H1 (cell line): Measurements from ENCODE around the gene EIPR1. TPM values are rescaled to one million over a fixed set of nuclear protein-coding genes. Genes with fewer than 3 reads are reported as not detected.

Source experiments
- CTCF ChIA-PET: fragments of 300-600 bp; sonication (Branson Sonifier 250); formaldehyde crosslinking; loops from one replicate; lab custom pipeline; 2021; ENCODE audit not compliant: partially characterized antibody; lab: Charles Lee
- POLR2A ChIA-PET: fragments of 300-600 bp; sonication (Branson Sonifier 250); formaldehyde crosslinking; loops from one replicate; lab custom pipeline; 2021; ENCODE audit warnings: inconsistent platforms; ENCODE audit not compliant: partially characterized antibody; lab: Charles Lee
- DNase-seq, 2 experiments: peaks; one replicate each; pipeline versions ENCODE4 v3.0.0 to v3.0.0-alpha.2; 2010 to 2022; ENCODE audit warnings: low spot score in 2 of 2, low read depth in 1 of 2, mixed read lengths in 1 of 2
- FAIRE-seq: peaks from 2 replicates; lab custom pipeline; 2011; peaks lifted over from hg19 to GRCh38; lab: Jason Lieb, UNC
- H2AFZ ChIP-seq: 2 replicates; pipeline ENCODE4 v1.8.1; 2012; ENCODE audit warnings: low read length, inconsistent platforms
- H2AK5ac ChIP-seq: 2 replicates; pipeline ENCODE4 v1.6.1; 2013; ENCODE audit warnings: low read depth, low read length
- H2BK120ac ChIP-seq: replicated peaks from 2 replicates; pipeline ENCODE3; 2013; ENCODE audit warnings: low read depth, low read length, inconsistent platforms
- H2BK12ac ChIP-seq: 2 replicates; pipeline ENCODE4 v1.6.1; 2013; ENCODE audit warnings: low read depth, low read length
- H2BK15ac ChIP-seq: 2 replicates; pipeline ENCODE4 v1.6.1; 2013; ENCODE audit warnings: low read length
- H2BK20ac ChIP-seq: 2 replicates; pipeline ENCODE4 v1.6.1; 2013; ENCODE audit warnings: low read length
- H2BK5ac ChIP-seq: 2 replicates; pipeline ENCODE4 v1.6.1; 2013; ENCODE audit warnings: low read depth, low read length
- H3K14ac ChIP-seq: 2 replicates; pipeline ENCODE4 v1.6.1; 2013; ENCODE audit warnings: inconsistent platforms; ENCODE audit not compliant: insufficient read length
- H3K18ac ChIP-seq: 2 replicates; pipeline ENCODE4 v1.6.1; 2013; ENCODE audit warnings: low read length; ENCODE audit errors: extremely low read depth
- H3K23ac ChIP-seq: 2 replicates; pipeline ENCODE4 v1.6.1; 2013; ENCODE audit warnings: inconsistent platforms; ENCODE audit not compliant: insufficient read length
- H3K23me2 ChIP-seq: 2 replicates; pipeline ENCODE4 v1.6.1; 2013; ENCODE audit warnings: low read depth, low read length
- H3K27ac ChIP-seq: 2 replicates; pipeline ENCODE4 v1.6.1; 2011; ENCODE audit warnings: low read depth, low read length, inconsistent platforms
- H3K27me3 ChIP-seq, 4 experiments: replicated peaks in 1 of 4; 1 replicate in 1 of 4; 2 replicates in 3 of 4; pipeline versions ENCODE4 v1.6.1 to v1.8.1; 2011 to 2013; ENCODE audit warnings: low read length in 3 of 4, mild to moderate bottlenecking in 3 of 4, inconsistent platforms in 2 of 4, mixed read lengths in 2 of 4, moderate library complexity in 1 of 4; ENCODE audit not compliant: control insufficient read depth in 3 of 4, insufficient read depth in 3 of 4; ENCODE audit errors: extremely low read depth in 1 of 4
- H3K36me3 ChIP-seq, 4 experiments: 2 replicates each; pipeline versions ENCODE4 v1.6.1 to v1.8.1; 2011 to 2013; ENCODE audit warnings: mild to moderate bottlenecking in 4 of 4, low read length in 3 of 4, moderate library complexity in 2 of 4, control low read depth in 1 of 4, inconsistent platforms in 1 of 4; ENCODE audit not compliant: insufficient read depth in 4 of 4, control insufficient read depth in 2 of 4
- H3K4ac ChIP-seq: replicated peaks from 2 replicates; pipeline ENCODE3; 2013; ENCODE audit warnings: low read length, low read depth, mixed read lengths, inconsistent platforms; ENCODE audit not compliant: insufficient read length
- H3K4me1 ChIP-seq, 4 experiments: replicated peaks in 1 of 4; 1 replicate in 1 of 4; 2 replicates in 3 of 4; pipeline versions ENCODE4 v1.6.1 to v1.8.1; 2011 to 2013; ENCODE audit warnings: low read length in 3 of 4, inconsistent platforms in 2 of 4, mixed read lengths in 1 of 4; ENCODE audit not compliant: insufficient read depth in 4 of 4, control insufficient read depth in 3 of 4
- H3K4me2 ChIP-seq, 2 experiments: 2 replicates each; pipeline versions ENCODE4 v1.6.1 to v1.8.1; 2011 to 2013; ENCODE audit warnings: low read depth in 2 of 2, low read length in 2 of 2, control low read depth in 1 of 2, inconsistent platforms in 1 of 2, mild to moderate bottlenecking in 1 of 2; ENCODE audit not compliant: insufficient read depth in 1 of 2
- H3K4me3 ChIP-seq, 4 experiments: fragments of 200-600, 300-600 bp in 1 of 4; sonication (generic), shearing (Covaris generic), sonication (Bioruptor Twin) in 1 of 4; 2 replicates each; pipeline versions ENCODE4 v1.5.1 to v1.8.1; 2011 to 2016; ENCODE audit warnings: low read length in 4 of 4, low read depth in 3 of 4, control low read depth in 2 of 4, inconsistent platforms in 2 of 4, mild to moderate bottlenecking in 2 of 4, mixed read lengths in 1 of 4, moderate library complexity in 1 of 4; ENCODE audit not compliant: insufficient read depth in 2 of 4; ENCODE audit errors: extremely low read depth in 1 of 4
- H3K56ac ChIP-seq: replicated peaks from 2 replicates; pipeline ENCODE3; 2013; ENCODE audit warnings: low read depth, mild to moderate bottlenecking, mixed read lengths, low read length, inconsistent platforms; ENCODE audit not compliant: insufficient read length
- H3K79me1 ChIP-seq: 2 replicates; pipeline ENCODE4 v1.6.1; 2013; ENCODE audit warnings: low read depth, low read length, control low read depth
- H3K79me2 ChIP-seq, 2 experiments: 2 replicates each; pipeline versions ENCODE4 v1.6.1 to v1.8.1; 2012 to 2013; ENCODE audit warnings: low read length in 2 of 2, mild to moderate bottlenecking in 2 of 2, inconsistent platforms in 1 of 2; ENCODE audit not compliant: insufficient read depth in 2 of 2, control insufficient read depth in 1 of 2
- H3K9ac ChIP-seq, 4 experiments: replicated peaks in 1 of 4; 1 replicate in 1 of 4; 2 replicates in 3 of 4; pipeline versions ENCODE4 v1.6.1 to v1.8.1; 2011 to 2013; ENCODE audit warnings: low read depth in 3 of 4, low read length in 3 of 4, control low read depth in 2 of 4, mild to moderate bottlenecking in 2 of 4, moderate library complexity in 2 of 4, inconsistent platforms in 1 of 4; ENCODE audit errors: extremely low read depth in 1 of 4
- H3K9me3 ChIP-seq, 2 experiments: 2 replicates each; pipeline versions ENCODE4 v1.6.1 to v1.8.1; 2012 to 2013; ENCODE audit warnings: mild to moderate bottlenecking in 2 of 2, moderate library complexity in 2 of 2, control low read depth in 1 of 2, inconsistent platforms in 1 of 2, low read depth in 1 of 2, low read length in 1 of 2, mixed read lengths in 1 of 2; ENCODE audit not compliant: insufficient read depth in 2 of 2
- H4K20me1 ChIP-seq, 2 experiments: replicated peaks in 1 of 2; 2 replicates each; pipeline versions ENCODE3 to v1.8.1; 2011 to 2013; ENCODE audit warnings: inconsistent platforms in 2 of 2, low read length in 2 of 2, mild to moderate bottlenecking in 1 of 2; ENCODE audit not compliant: insufficient read depth in 2 of 2, control insufficient read depth in 1 of 2
- H4K5ac ChIP-seq: 2 replicates; pipeline ENCODE4 v1.6.1; 2013; ENCODE audit warnings: low read length, low read depth, mixed read lengths, inconsistent platforms; ENCODE audit not compliant: insufficient read length
- H4K8ac ChIP-seq: 2 replicates; pipeline ENCODE4 v1.8.0; 2013; ENCODE audit warnings: mild to moderate bottlenecking, moderate library complexity, low read length, inconsistent platforms; ENCODE audit not compliant: insufficient read depth; ENCODE audit errors: extremely low read depth
- H4K91ac ChIP-seq: replicated peaks from 2 replicates; pipeline ENCODE3; 2013; ENCODE audit warnings: low read length, mixed read lengths, inconsistent platforms; ENCODE audit not compliant: insufficient read length
- CHD2 ChIP-seq: IDR thresholded peaks from 2 replicates; pipeline ENCODE4 v1.6.1; 2012; ENCODE audit warnings: low read length, improper control_type of control experiment
- SP4 ChIP-seq: IDR thresholded peaks from 2 replicates; pipeline ENCODE4 v1.6.1; 2012; ENCODE audit warnings: low read length, inconsistent platforms
- TCF12 ChIP-seq: IDR thresholded peaks from 2 replicates; pipeline ENCODE4 v1.6.1; 2011; ENCODE audit warnings: low read depth, mild to moderate bottlenecking, low read length
- WGBS, 2 experiments: shearing (Covaris generic) in 1 of 2; methylation state at CpG; one replicate each; pipeline versions ENCODE4 v1.1.6 to v1.1.7; 2013 to 2015; ENCODE audit warnings: low lambda C conversion rate in 2 of 2, mixed read lengths in 2 of 2, inconsistent platforms in 1 of 2, low coverage in 1 of 2, missing lambda C conversion rate in 1 of 2; ENCODE audit not compliant: insufficient replicate concordance in 2 of 2, insufficient coverage in 1 of 2, insufficient read length in 1 of 2; ENCODE audit errors: extremely low coverage in 1 of 2, missing lambda C conversion rate in 1 of 2; 5-methylcytosine and 5-hydroxymethylcytosine counted together
- polyA plus RNA-seq, 7 experiments: library from polyadenylated mRNA; depleted of rRNA in 3 of 7; stranded (reverse) in 5 of 7; unstranded in 2 of 7; fragments of >200 nt in 5 of 7; fragments of 200-250 nt in 2 of 7; gene quantifications; 1 replicate in 5 of 7; 2 replicates in 1 of 7; 4 replicates in 1 of 7; pipeline versions ENCODE4 v1.2.1 to v1.2.3, GENCODE V29; 2011 to 2013; ENCODE audit warnings: missing spikeins in 2 of 7, mixed read lengths in 2 of 7
- total RNA-seq: library from RNA; stranded (reverse); fragmentation: NEBNext Ultra II Directional; extraction: Animal tissue kit (Norgen Biotek cat#: 25700); gene quantifications from 2 replicates; pipeline ENCODE4 v1.2.1, GENCODE V29; 2021

Gene EIPR1
- total and polyA plus RNA-seq, 2 of the 8 experiments (the other 6 are each of a cell fraction or from before 2014, with no cell fraction given): 26.3 to 56.4 TPM

- TF ChIP-seq CHD2 (no peak), TCF12 (no peak), SP4 (no peak)
- TF ChIP-seq, all 59 proteins: peak for 0
- Histone ChIP-seq H3K4me1 (no peaks in the 10 kb centered on the region; a peak in 1 of 7 replicates), H2AFZ (no peak overlapping the region), H3K4ac (no peak overlapping the region), H3K23ac (no peak overlapping the region), H3K36me3 (no peaks in the 10 kb centered on the region), H4K8ac (peak overlapping the region; percentile 22; the same call in 1 of the 2 replicates), H3K4me2 (no peak overlapping the region), H3K9ac (no peak overlapping the region), H2BK15ac (no peak overlapping the region), H3K4me3 (no peak overlapping the region), H3K79me2 (no peaks in the 10 kb centered on the region), H3K23me2 (no peaks in the 10 kb centered on the region), H4K5ac (no peak overlapping the region), H3K18ac (no peak overlapping the region), H4K91ac (no peak overlapping the region), H2BK5ac (no peak overlapping the region), H4K20me1 (peaks cover 0 to 1% of the 10 kb centered on the region in 2 experiments), H2BK12ac (no peak overlapping the region), H3K27me3 (no peaks in the 10 kb centered on the region), H3K14ac (no peak overlapping the region), H2BK20ac (no peak overlapping the region), H3K56ac (no peak overlapping the region), H3K9me3 (no peaks in the 10 kb centered on the region), H3K79me1 (0 out of 2 replicates have a peak, but pooled peaks cover 3% of the 10 kb centered on the region), H3K27ac (no peak overlapping the region), H2AK5ac (no peak overlapping the region), H2BK120ac (no peak overlapping the region)
- POLR2A ChIA-PET: interaction anchor here (1.3 kb wide), 1 partner anchor 12 kb away, joined by 3 read pairs; no protein-coding TSS in a partner anchor
- CTCF ChIA-PET: interaction anchor here (0.7 to 1.7 kb wide), 2 partner anchors 18 to 99 kb away, joined by 3 read pairs; no protein-coding TSS in a partner anchor
- FAIRE-seq: no peak
- no peak for DNase-seq
- WGBS, 2 experiments: 91% methylated on average over 26 of the region's 26 CpGs; no CpG with 5 or more reads in 1 of the 2 experiments
Measured at GRCh38 chr2:3174626-3175567, 202.7 kb downstream of the EIPR1 start.
